ENCODE data around the gene OR5C1.

Gene OR5C1

DNA sequence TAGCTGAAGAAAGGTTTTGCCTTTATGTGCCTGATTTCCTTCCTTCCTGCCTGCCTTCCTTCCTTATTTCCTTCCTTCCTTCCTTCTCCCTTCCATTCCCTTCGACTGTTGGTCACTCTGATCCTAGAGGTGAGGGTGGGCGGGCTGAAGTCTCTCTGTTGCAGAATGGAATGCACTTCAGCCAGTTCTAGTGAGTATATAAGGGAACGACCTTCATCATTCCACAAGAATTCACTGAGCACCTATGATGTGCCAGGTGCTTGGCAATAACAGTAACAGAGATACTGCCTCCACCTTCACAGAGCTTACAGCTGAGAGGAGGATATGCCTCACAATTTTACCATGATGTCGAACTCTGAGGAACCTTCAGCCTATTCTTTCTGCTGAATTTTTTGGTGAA is 8.7 kb upstream of the OR5C1 start:
- ChIA-PET CTCF (no interaction called here), POLR2A (no interaction called here)
- Histone ChIP-seq H3K27me3 (replicated peaks in 2 of 5; ENCODE audit: control insufficient read depth in 4 of 5, insufficient read depth in 5 of 5, low read length in 4 of 5) (no peaks in the 10 kb centered on the region), H3K9me3 (ENCODE audit: control extremely low read depth in 1 of 5, control insufficient read depth in 4 of 5, insufficient read depth in 2 of 5, low read depth in 1 of 5, low read length in 4 of 5) (no peaks in the 10 kb centered on the region), H3K4me1 (ENCODE audit: control extremely low read depth in 1 of 4, control insufficient read depth in 4 of 4, insufficient read depth in 4 of 4, low read length in 3 of 4) (no peaks in the 10 kb centered on the region), H3K36me3 (ENCODE audit: control insufficient read depth in 4 of 4, insufficient read depth in 4 of 4, low read length in 3 of 4) (no peaks in the 10 kb centered on the region), H3K4me3 (ENCODE audit: control insufficient read depth in 1 of 7, extremely low read depth in 1 of 7, insufficient read depth in 4 of 7, low read depth in 2 of 7, low read length in 6 of 7) (no peak overlapping the region), H3K27ac (ENCODE audit: insufficient read depth in 1 of 2, low read depth in 1 of 2, low read length in 2 of 2, poor library complexity in 1 of 2, severe bottlenecking in 2 of 2) (no peak overlapping the region)
- no peak for DNase-seq
- WGBS (ENCODE audit: insufficient coverage) = no CpG with 5 or more reads among the region's 4 CpGs

DNA sequence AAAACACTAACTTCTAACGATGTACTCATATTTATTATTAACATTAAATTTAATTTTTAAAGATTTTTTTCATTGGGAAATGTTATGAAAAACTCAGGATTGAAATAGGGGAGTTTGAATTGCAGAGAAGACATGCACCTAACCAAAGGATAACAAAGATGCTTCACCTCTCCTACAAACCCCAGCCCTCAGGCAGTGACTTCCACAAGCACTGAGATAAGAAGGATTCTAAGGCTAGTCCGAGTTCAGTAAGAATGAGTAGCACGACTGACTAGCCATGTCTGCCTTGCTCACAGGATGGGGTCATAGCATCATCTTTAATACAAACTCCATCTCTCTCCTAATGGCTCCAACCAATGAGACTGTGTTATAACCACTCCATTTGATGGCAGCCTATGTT is 7.1 kb upstream of the OR5C1 start:
- Histone ChIP-seq H3K27me3 (replicated peaks in 2 of 5; ENCODE audit: control insufficient read depth in 4 of 5, insufficient read depth in 5 of 5, low read length in 4 of 5) (no peaks in the 10 kb centered on the region), H3K9me3 (ENCODE audit: control extremely low read depth in 1 of 5, control insufficient read depth in 4 of 5, insufficient read depth in 2 of 5, low read depth in 1 of 5, low read length in 4 of 5) (no peaks in the 10 kb centered on the region), H3K4me1 (ENCODE audit: control extremely low read depth in 1 of 4, control insufficient read depth in 4 of 4, insufficient read depth in 4 of 4, low read length in 3 of 4) (no peaks in the 10 kb centered on the region), H3K36me3 (ENCODE audit: control insufficient read depth in 4 of 4, insufficient read depth in 4 of 4, low read length in 3 of 4) (no peaks in the 10 kb centered on the region), H3K27ac (ENCODE audit: insufficient read depth in 1 of 2, low read depth in 1 of 2, low read length in 2 of 2, poor library complexity in 1 of 2, severe bottlenecking in 2 of 2) (no peak overlapping the region), H3K4me3 (ENCODE audit: control insufficient read depth in 1 of 7, extremely low read depth in 1 of 7, insufficient read depth in 4 of 7, low read depth in 2 of 7, low read length in 6 of 7) (no peak overlapping the region)
- ChIA-PET CTCF (no interaction called here), POLR2A (no interaction called here)
- no peak for DNase-seq
- WGBS (ENCODE audit: insufficient coverage) = 100% methylated on average over 2 of the region's 3 CpGs

DNA sequence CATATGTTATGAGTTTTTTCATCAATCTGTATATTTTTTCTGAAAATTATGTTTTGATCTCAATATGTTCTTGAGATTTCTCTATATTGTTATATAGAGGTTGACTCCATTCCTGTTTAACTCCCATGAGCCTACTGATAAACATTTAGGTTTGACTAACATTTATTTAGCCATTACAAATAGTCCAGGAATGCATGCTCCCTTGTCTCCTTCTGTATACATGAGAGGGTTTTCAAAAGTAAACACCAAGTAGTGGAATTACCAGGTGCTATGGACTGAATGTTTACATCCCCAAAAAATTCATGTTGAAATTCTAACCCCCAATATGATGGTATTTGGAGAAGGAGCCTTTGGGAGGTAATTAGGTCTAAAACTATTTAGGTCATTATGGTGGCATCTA is 3.5 kb upstream of the OR5C1 start:
- Histone ChIP-seq H3K4me3 (ENCODE audit: control insufficient read depth in 1 of 7, extremely low read depth in 1 of 7, insufficient read depth in 4 of 7, low read depth in 2 of 7, low read length in 6 of 7) (no peak overlapping the region), H3K9me3 (ENCODE audit: control extremely low read depth in 1 of 5, control insufficient read depth in 4 of 5, insufficient read depth in 2 of 5, low read depth in 1 of 5, low read length in 4 of 5) (no peaks in the 10 kb centered on the region), H3K36me3 (ENCODE audit: control insufficient read depth in 4 of 4, insufficient read depth in 4 of 4, low read length in 3 of 4) (no peaks in the 10 kb centered on the region), H3K27ac (ENCODE audit: insufficient read depth in 1 of 2, low read depth in 1 of 2, low read length in 2 of 2, poor library complexity in 1 of 2, severe bottlenecking in 2 of 2) (no peak overlapping the region), H3K4me1 (ENCODE audit: control extremely low read depth in 1 of 4, control insufficient read depth in 4 of 4, insufficient read depth in 4 of 4, low read length in 3 of 4) (no peaks in the 10 kb centered on the region), H3K27me3 (replicated peaks in 2 of 5; ENCODE audit: control insufficient read depth in 4 of 5, insufficient read depth in 5 of 5, low read length in 4 of 5) (no peaks in the 10 kb centered on the region)
- DNase-seq = no peak
- POLR2A ChIA-PET = no interaction called here
- CTCF ChIA-PET = no interaction called here

DNA sequence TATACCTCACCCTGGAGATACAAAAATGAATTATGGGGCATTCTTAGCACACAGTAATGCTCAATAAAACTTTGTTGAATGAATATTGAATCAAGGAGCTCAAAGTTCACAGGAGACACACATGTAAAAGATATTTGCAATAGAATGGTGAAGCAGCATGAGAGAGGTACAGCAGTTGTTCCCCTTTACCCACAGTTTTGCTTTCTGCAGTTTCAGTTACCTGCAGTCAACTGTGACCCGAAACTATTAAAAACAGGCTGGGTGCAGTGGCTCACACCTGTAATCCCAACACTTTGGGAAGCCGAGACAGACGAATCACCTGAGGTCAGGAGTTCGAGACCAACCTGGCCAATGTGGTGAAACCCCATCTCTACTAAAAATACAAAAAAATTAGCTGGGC is 2.4 kb upstream of the OR5C1 start:
- ChIA-PET CTCF (interaction anchor here (0.7 kb wide), 1 partner anchor 322 kb away, joined by 3 read pairs; no protein-coding TSS in a partner anchor), POLR2A (no interaction called here)
- Histone ChIP-seq H3K4me1 (ENCODE audit: control extremely low read depth in 1 of 4, control insufficient read depth in 4 of 4, insufficient read depth in 4 of 4, low read length in 3 of 4) (no peaks in the 10 kb centered on the region), H3K27me3 (replicated peaks in 2 of 5; ENCODE audit: control insufficient read depth in 4 of 5, insufficient read depth in 5 of 5, low read length in 4 of 5) (no peaks in the 10 kb centered on the region), H3K4me3 (ENCODE audit: control insufficient read depth in 1 of 7, extremely low read depth in 1 of 7, insufficient read depth in 4 of 7, low read depth in 2 of 7, low read length in 6 of 7) (no peak overlapping the region), H3K36me3 (ENCODE audit: control insufficient read depth in 4 of 4, insufficient read depth in 4 of 4, low read length in 3 of 4) (no peaks in the 10 kb centered on the region), H3K27ac (ENCODE audit: insufficient read depth in 1 of 2, low read depth in 1 of 2, low read length in 2 of 2, poor library complexity in 1 of 2, severe bottlenecking in 2 of 2) (no peak overlapping the region), H3K9me3 (ENCODE audit: control extremely low read depth in 1 of 5, control insufficient read depth in 4 of 5, insufficient read depth in 2 of 5, low read depth in 1 of 5, low read length in 4 of 5) (no peaks in the 10 kb centered on the region)
- DNase-seq = no peak
- no CpG with 5 or more reads among the region's 4 CpGs for WGBS (ENCODE audit: insufficient coverage)

DNA sequence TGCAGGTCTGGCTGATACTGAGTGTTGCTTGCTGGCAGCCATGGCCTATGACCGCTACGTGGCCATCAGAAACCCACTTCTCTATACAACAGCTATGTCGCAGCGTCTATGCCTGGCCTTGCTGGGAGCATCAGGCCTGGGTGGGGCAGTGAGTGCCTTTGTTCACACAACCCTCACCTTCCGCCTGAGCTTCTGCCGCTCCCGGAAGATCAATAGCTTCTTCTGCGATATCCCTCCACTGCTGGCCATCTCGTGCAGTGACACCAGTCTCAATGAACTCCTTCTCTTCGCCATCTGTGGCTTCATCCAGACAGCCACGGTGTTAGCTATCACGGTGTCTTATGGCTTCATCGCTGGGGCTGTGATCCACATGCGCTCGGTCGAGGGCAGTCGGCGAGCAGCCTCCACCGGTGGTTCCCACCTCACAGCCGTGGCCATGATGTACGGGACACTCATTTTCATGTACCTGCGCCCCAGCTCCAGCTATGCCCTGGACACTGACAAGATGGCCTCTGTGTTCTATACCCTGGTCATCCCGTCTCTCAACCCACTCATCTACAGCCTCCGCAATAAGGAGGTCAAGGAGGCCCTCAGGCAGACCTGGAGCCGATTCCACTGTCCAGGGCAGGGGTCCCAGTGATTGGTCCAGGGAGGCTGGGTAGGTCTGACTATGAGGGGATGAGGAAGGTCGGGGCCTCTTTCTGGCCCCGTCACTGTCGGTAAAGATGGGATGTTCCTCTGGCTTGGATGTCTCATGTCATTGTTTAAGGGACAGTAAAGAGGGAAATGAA is 718 bp downstream of the OR5C1 start:
- H3K36me3 ChIP-seq (ENCODE audit: control insufficient read depth in 4 of 4, insufficient read depth in 4 of 4, low read length in 3 of 4) = no peaks in the 10 kb centered on the region
- H3K4me3 ChIP-seq (ENCODE audit: control insufficient read depth in 1 of 7, extremely low read depth in 1 of 7, insufficient read depth in 4 of 7, low read depth in 2 of 7, low read length in 6 of 7) = no peak overlapping the region
- peaks cover 0 to 4% (median 0%) of the 10 kb centered on the region in 4 experiments for H3K4me1 ChIP-seq (ENCODE audit: control extremely low read depth in 1 of 4, control insufficient read depth in 4 of 4, insufficient read depth in 4 of 4, low read length in 3 of 4)
- ChIA-PET CTCF (interaction anchor here (1.2 kb wide), 1 partner anchor 18 kb away, joined by 3 read pairs; no protein-coding TSS in a partner anchor), POLR2A (no interaction called here)
- DNase-seq = no peak
- no peak overlapping the region for H3K27ac ChIP-seq (ENCODE audit: insufficient read depth in 1 of 2, low read depth in 1 of 2, low read length in 2 of 2, poor library complexity in 1 of 2, severe bottlenecking in 2 of 2)
- WGBS (ENCODE audit: insufficient coverage) = 97% methylated on average over 28 of the region's 28 CpGs
- H3K9me3 ChIP-seq (ENCODE audit: control extremely low read depth in 1 of 5, control insufficient read depth in 4 of 5, insufficient read depth in 2 of 5, low read depth in 1 of 5, low read length in 4 of 5) = no peaks in the 10 kb centered on the region
- no peaks in the 10 kb centered on the region for H3K27me3 ChIP-seq (replicated peaks in 2 of 5; ENCODE audit: control insufficient read depth in 4 of 5, insufficient read depth in 5 of 5, low read length in 4 of 5)

DNA sequence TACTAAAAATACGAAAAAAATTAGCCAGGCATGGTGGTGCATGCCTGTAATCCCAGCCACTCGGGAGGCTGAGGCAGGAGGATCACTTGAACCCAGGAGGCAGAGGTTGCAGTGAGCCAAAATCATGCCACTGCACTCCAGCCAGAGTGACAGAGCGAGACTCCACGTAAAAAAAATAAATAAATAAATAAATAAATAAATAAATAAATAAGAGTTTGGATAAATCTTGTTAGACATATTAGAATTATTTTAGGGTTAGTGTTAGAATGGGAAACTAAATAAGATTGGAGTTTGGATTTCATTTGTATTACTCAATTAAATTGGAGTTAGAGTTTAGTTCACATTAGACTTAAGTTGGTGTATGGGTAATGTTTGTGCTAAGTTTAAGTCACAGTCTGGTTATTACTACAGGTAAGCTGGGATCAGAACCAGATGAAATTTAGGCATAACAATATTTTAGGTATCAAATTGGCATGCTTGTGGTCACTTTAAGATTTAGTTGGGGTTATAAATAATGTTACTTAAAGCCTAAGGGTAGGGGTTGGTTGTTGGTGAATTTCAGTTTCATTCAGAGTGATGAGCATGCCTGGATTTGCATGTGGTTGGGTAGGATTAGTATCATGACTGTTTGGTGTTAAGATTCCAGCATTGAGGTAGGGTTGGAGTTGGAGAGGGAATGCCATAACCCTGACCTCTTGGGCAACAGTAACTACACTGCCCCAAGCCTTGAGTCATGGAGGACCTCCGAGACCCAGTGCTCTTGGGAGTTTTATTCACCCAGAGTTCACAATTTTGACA is 3.3 kb downstream of the OR5C1 start:
- no peak overlapping the region for H3K4me3 ChIP-seq (ENCODE audit: control insufficient read depth in 1 of 7, extremely low read depth in 1 of 7, insufficient read depth in 4 of 7, low read depth in 2 of 7, low read length in 6 of 7)
- peaks cover 0 to 4% (median 0%) of the 10 kb centered on the region in 4 experiments for H3K4me1 ChIP-seq (ENCODE audit: control extremely low read depth in 1 of 4, control insufficient read depth in 4 of 4, insufficient read depth in 4 of 4, low read length in 3 of 4)
- 100% methylated on average over 1 of the region's 5 CpGs for WGBS (ENCODE audit: insufficient coverage)
- no peak for DNase-seq
- H3K9me3 ChIP-seq (ENCODE audit: control extremely low read depth in 1 of 5, control insufficient read depth in 4 of 5, insufficient read depth in 2 of 5, low read depth in 1 of 5, low read length in 4 of 5) = no peaks in the 10 kb centered on the region
- CTCF ChIA-PET = no interaction called here
- no peaks in the 10 kb centered on the region for H3K36me3 ChIP-seq (ENCODE audit: control insufficient read depth in 4 of 4, insufficient read depth in 4 of 4, low read length in 3 of 4)
- no peaks in the 10 kb centered on the region for H3K27me3 ChIP-seq (replicated peaks in 2 of 5; ENCODE audit: control insufficient read depth in 4 of 5, insufficient read depth in 5 of 5, low read length in 4 of 5)
- POLR2A ChIA-PET = no interaction called here
- H3K27ac ChIP-seq (ENCODE audit: insufficient read depth in 1 of 2, low read depth in 1 of 2, low read length in 2 of 2, poor library complexity in 1 of 2, severe bottlenecking in 2 of 2) = no peak overlapping the region

DNA sequence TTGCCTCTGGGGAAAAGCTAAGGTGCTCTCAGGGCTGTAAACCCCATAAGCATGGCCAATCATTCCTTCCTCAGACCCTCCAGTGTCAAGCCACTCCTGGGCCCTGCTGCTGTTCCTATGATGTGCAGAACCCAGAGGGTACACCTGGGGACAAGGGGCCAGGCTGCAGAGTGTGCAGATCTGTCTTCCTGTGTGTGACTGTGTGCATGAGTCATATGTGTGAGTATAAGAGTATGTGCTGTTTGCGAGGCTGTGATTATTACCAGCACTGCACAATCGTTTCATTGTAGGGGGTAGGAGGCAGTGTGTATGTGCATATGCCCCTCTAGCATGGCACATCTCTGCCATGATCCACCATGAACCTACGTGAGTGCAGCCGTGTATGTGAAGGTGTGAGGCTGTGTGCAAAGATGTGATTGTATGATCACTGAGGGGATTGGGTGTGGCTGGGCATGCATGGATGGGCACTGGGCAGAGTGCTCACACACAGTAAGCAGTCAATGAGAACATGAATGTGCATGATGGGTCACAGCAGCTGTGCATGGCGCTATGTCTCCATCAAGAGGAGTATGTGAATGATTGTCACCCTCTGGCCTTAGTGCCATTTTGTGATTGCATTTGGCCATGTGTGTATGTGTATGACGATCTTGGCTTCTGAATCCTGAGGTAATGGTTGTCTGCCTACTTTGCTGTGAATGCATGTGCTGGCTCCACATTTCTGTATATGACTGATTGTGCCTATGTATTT is 8.8 kb downstream of the OR5C1 start:
- 100% methylated on average over 6 of the region's 6 CpGs for WGBS (ENCODE audit: insufficient coverage)
- Histone ChIP-seq H3K4me1 (ENCODE audit: control extremely low read depth in 1 of 4, control insufficient read depth in 4 of 4, insufficient read depth in 4 of 4, low read length in 3 of 4) (peaks cover 0 to 4% (median 0%) of the 10 kb centered on the region in 4 experiments), H3K27ac (ENCODE audit: insufficient read depth in 1 of 2, low read depth in 1 of 2, low read length in 2 of 2, poor library complexity in 1 of 2, severe bottlenecking in 2 of 2) (no peak overlapping the region), H3K9me3 (ENCODE audit: control extremely low read depth in 1 of 5, control insufficient read depth in 4 of 5, insufficient read depth in 2 of 5, low read depth in 1 of 5, low read length in 4 of 5) (no peaks in the 10 kb centered on the region), H3K36me3 (ENCODE audit: control insufficient read depth in 4 of 4, insufficient read depth in 4 of 4, low read length in 3 of 4) (no peaks in the 10 kb centered on the region), H3K27me3 (replicated peaks in 2 of 5; ENCODE audit: control insufficient read depth in 4 of 5, insufficient read depth in 5 of 5, low read length in 4 of 5) (no peaks in the 10 kb centered on the region), H3K4me3 (ENCODE audit: control insufficient read depth in 1 of 7, extremely low read depth in 1 of 7, insufficient read depth in 4 of 7, low read depth in 2 of 7, low read length in 6 of 7) (no peak overlapping the region)
- POLR2A ChIA-PET = no interaction called here
- DNase-seq = no peak
- CTCF ChIA-PET = no interaction called here
